Endothelial cell (in vitro differentiated cells): ENCODE measurements around the gene FOSL2. TPM values are rescaled to one million over a fixed set of nuclear protein-coding genes. Genes with fewer than 3 reads are reported as not detected.
A peak's percentile ranks its signal among the peaks of the same experiment; 100 is the strongest.

Experiments used
- DNase-seq: peaks from one replicate; pipeline ENCODE4 v3.0.0; 2021; ENCODE audit warnings: low spot score
- H3K27ac Mint-ChIP-seq: one replicate; pipeline ENCODE4 v1.8.0; 2021; ENCODE audit warnings: mixed read lengths, inconsistent platforms; ENCODE audit not compliant: unreplicated experiment
- H3K27me3 Mint-ChIP-seq: one replicate; pipeline ENCODE4 v1.8.0; 2021; ENCODE audit warnings: mild to moderate bottlenecking, moderate library complexity, mixed read lengths, inconsistent platforms; ENCODE audit not compliant: unreplicated experiment
- H3K36me3 Mint-ChIP-seq: one replicate; pipeline ENCODE4 v1.8.0; 2021; ENCODE audit warnings: mild to moderate bottlenecking, low read depth, mixed read lengths, inconsistent platforms; ENCODE audit not compliant: unreplicated experiment
- H3K4me1 Mint-ChIP-seq: one replicate; pipeline ENCODE4 v1.8.0; 2021; ENCODE audit warnings: mild to moderate bottlenecking, mixed read lengths, inconsistent platforms; ENCODE audit not compliant: unreplicated experiment
- H3K4me3 Mint-ChIP-seq: one replicate; pipeline ENCODE4 v1.8.0; 2021; ENCODE audit warnings: mild to moderate bottlenecking, mixed read lengths, inconsistent platforms; ENCODE audit not compliant: unreplicated experiment
- H3K9me3 Mint-ChIP-seq: one replicate; pipeline ENCODE4 v1.8.0; 2021; ENCODE audit warnings: mixed read lengths, inconsistent platforms; ENCODE audit not compliant: unreplicated experiment
- total RNA-seq: library from RNA; stranded (reverse); fragmentation: NEBNext Ultra II Directional; extraction: Animal tissue kit (Norgen Biotek cat#: 25700); gene quantifications from one replicate; pipeline ENCODE4 v1.2.1, GENCODE V29; 2021; ENCODE audit not compliant: unreplicated experiment
- TF ChIP-seq, protein P1 (sequence below): fragments of 200-600 bp; sonication (generic); IDR thresholded peaks from one replicate; pipeline ENCODE4 v1.5.0; 2021; ENCODE audit warnings: antibody characterized with exemption; ENCODE audit not compliant: unreplicated experiment

The FOSL2 gene
- total RNA-seq, 1 donor from 2014 or later = 24.4 TPM

DNA sequence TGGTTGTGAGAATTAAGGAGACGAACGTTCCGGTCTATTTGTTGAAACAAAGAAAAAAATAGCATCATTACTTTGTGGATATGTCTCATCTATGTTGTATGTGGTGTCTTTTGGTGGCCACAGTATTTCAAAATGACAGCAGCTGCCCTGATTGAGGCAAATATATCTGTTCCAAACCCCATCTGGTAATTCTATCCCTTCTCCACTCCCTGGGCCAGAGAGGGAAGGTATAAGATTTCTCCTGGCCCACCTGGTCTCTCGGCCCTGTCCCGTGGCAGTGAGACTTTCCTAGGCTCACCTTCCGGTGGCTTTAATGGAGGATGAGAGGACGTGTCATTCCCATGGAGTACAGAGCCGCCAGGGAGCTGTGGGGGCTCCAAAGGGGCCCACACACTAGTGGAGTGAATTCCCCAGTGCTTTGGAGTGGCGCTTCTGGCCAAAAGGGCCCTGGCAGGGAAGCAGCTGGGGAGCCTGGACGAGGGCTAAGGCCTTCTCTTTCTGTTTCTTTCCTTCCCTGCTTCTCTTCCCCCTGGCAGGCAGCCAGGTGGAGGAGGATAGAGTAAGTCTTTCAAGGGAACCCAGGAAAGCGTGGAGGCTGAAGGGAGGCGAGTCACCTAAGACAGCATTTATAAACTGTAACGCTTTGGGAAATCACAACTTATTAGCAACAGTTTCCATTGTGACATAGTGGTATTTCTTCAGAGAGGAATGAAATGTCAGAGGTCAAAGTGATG is 5.6 kb downstream of the FOSL2 start:
- Mint-ChIP-seq H3K9me3 (no peaks in the 10 kb centered on the region), H3K4me3 (no peak overlapping the region), H3K4me1 (peaks cover 9% of the 10 kb centered on the region), H3K27ac (no peak overlapping the region), H3K36me3 (no peaks in the 10 kb centered on the region), H3K27me3 (peaks cover 6% of the 10 kb centered on the region)
- TF ChIP-seq, protein P1, sequence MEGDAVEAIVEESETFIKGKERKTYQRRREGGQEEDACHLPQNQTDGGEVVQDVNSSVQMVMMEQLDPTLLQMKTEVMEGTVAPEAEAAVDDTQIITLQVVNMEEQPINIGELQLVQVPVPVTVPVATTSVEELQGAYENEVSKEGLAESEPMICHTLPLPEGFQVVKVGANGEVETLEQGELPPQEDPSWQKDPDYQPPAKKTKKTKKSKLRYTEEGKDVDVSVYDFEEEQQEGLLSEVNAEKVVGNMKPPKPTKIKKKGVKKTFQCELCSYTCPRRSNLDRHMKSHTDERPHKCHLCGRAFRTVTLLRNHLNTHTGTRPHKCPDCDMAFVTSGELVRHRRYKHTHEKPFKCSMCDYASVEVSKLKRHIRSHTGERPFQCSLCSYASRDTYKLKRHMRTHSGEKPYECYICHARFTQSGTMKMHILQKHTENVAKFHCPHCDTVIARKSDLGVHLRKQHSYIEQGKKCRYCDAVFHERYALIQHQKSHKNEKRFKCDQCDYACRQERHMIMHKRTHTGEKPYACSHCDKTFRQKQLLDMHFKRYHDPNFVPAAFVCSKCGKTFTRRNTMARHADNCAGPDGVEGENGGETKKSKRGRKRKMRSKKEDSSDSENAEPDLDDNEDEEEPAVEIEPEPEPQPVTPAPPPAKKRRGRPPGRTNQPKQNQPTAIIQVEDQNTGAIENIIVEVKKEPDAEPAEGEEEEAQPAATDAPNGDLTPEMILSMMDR = no peak
- DNase-seq = no peak

DNA sequence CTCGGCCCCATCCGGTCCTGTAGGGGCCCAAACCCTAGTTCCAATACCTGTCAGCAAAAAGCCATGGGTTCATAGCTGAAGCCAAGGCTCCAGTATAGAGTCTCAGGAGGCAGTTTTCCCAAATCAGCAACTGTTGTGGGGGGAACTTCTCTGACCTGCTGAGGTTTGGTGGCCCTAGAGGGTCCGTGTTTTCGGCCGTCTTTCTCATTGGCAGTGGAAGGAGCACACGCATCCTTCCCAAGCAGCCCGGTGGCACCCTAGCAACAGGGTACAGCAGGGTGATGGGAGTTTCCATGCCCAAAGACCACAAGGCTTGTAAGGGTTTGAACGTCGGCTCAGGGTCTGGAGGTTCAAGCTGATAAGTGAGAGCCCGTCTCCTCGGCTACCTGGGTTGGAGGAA is 6.6 kb downstream of the FOSL2 start:
- H3K27ac Mint-ChIP-seq = no peak overlapping the region
- peaks cover 12% of the 10 kb centered on the region for H3K4me1 Mint-ChIP-seq
- TF ChIP-seq, protein P1 = no peak
- no peaks in the 10 kb centered on the region for H3K9me3 Mint-ChIP-seq
- DNase-seq = no peak
- H3K27me3 Mint-ChIP-seq = peaks cover 11% of the 10 kb centered on the region
- peak overlapping the region; percentile 37 for H3K4me3 Mint-ChIP-seq
- peaks cover 6% of the 10 kb centered on the region for H3K36me3 Mint-ChIP-seq

DNA sequence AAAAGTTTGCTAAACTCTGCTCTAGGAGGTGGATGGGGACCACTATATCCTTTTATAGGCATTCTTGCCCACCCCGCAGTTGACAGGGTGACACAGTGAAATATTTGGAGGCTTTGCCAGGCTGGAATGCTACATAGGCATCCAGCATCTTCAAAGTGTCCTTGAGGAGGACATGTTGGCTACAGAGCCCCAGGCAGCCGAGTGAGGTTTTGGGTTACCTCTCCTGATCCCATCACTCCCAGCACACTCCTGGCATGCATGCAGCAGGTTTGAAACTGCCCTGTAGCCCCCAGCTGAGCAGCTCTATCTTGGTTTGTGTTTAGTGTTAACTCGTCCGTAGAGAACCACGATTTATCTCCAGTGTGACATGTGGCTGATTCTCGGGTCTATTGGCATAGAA is 7.3 kb downstream of the FOSL2 start:
- Mint-ChIP-seq H3K27ac (no peak overlapping the region), H3K4me3 (no peak overlapping the region), H3K4me1 (peaks cover 12% of the 10 kb centered on the region), H3K27me3 (peaks cover 11% of the 10 kb centered on the region), H3K9me3 (no peaks in the 10 kb centered on the region), H3K36me3 (peaks cover 6% of the 10 kb centered on the region)
- TF ChIP-seq, protein P1 = no peak
- no peak for DNase-seq

DNA sequence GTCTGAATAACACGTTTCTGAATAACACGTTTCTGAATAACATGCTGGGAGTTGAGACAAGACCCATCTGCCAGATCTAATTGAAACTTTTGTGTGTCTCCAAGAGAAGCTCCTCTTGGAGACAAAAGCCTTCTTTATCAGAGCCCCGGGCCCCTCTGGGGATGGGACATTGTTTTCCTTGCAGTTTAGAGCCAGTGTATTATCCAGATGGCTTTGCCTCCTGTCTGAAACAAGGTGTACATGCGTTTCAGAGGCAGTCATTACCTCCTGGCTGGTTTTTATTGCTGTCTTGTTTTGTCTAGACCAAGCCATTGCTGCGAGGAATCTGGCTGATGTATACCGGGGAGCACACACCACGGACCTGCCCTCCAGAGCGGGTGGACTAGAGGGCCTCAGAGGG is 7.8 kb downstream of the FOSL2 start:
- Mint-ChIP-seq H3K36me3 (peaks cover 6% of the 10 kb centered on the region), H3K27ac (no peak overlapping the region), H3K4me1 (peaks cover 12% of the 10 kb centered on the region), H3K9me3 (no peaks in the 10 kb centered on the region), H3K4me3 (no peak overlapping the region), H3K27me3 (peaks cover 11% of the 10 kb centered on the region)
- TF ChIP-seq, protein P1 = no peak
- no peak for DNase-seq

DNA sequence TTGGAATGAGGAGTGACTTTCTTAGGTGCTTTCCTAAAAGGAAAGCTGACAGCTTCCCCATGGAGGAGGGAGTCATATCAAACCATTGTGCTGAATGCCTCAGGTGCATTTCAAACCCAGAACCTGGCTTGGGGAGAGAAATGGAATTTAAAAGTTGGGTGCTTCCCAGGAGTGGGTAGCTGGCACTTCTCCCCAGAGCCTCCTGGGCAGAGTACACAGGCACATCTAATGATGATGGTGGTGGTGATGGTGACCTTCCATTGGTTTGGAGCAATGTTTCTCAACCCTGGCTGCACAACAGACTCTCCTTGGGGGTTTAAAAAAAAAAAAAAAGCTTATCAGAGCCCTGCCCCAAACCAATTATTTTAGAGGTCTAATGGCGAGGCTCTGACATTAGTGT is 8.3 kb downstream of the FOSL2 start:
- TF ChIP-seq, protein P1 = no peak
- peaks cover 12% of the 10 kb centered on the region for H3K4me1 Mint-ChIP-seq
- peaks cover 11% of the 10 kb centered on the region for H3K27me3 Mint-ChIP-seq
- H3K36me3 Mint-ChIP-seq = peaks cover 6% of the 10 kb centered on the region
- no peak overlapping the region for H3K27ac Mint-ChIP-seq
- no peak for DNase-seq
- H3K4me3 Mint-ChIP-seq = no peak overlapping the region
- no peaks in the 10 kb centered on the region for H3K9me3 Mint-ChIP-seq
